GM06990 (cell line): Measurements from ENCODE around the gene IFI44.

Experiments used
- DNase-seq: peaks from one replicate; pipeline ENCODE4 v3.0.0-alpha.2; 2011; ENCODE audit not compliant: insufficient read length; ENCODE audit errors: extremely low read depth
- H3K27me3 ChIP-seq: replicated peaks from 2 replicates; pipeline ENCODE4 v1.6.0; 2011; ENCODE audit warnings: low read length; ENCODE audit not compliant: control insufficient read depth, insufficient read depth
- H3K36me3 ChIP-seq: 2 replicates; pipeline ENCODE4 v1.5.1; 2011; ENCODE audit warnings: low read length; ENCODE audit not compliant: control insufficient read depth, insufficient read depth
- H3K4me3 ChIP-seq: replicated peaks from 2 replicates; pipeline ENCODE4 v1.5.1; 2011; ENCODE audit warnings: low read depth, mild to moderate bottlenecking, control low read depth, low read length
- CTCF ChIP-seq: IDR thresholded peaks from 2 replicates; pipeline ENCODE4 v1.5.1; 2011; ENCODE audit warnings: low read length, control low read depth, mild to moderate bottlenecking, inconsistent platforms; ENCODE audit not compliant: insufficient read depth, poor library complexity, severe bottlenecking

The IFI44 gene

GRCh38 chr1:78620666-78621065, 29.0 kb upstream of the IFI44 start:
- TF ChIP-seq CTCF, result no peak
- Histone ChIP-seq H3K27me3 (no peaks in the 10 kb centered on the region), H3K4me3 (peak overlapping the region; percentile 86), H3K36me3 (no peaks in the 10 kb centered on the region; the same call in none of the 2 replicates)
- DNase-seq, result no peak

- peak overlapping the region; percentile 86 for H3K4me3 ChIP-seq
- no peak for DNase-seq
- no peaks in the 10 kb centered on the region for H3K27me3 ChIP-seq
Measured at GRCh38 chr1:78622548-78622947, 27.1 kb upstream of the IFI44 start.

GRCh38 chr1:78624035-78624434, 25.6 kb upstream of the IFI44 start:
- peak overlapping the region; percentile 86 for H3K4me3 ChIP-seq
- H3K36me3 ChIP-seq, result peaks cover 3% of the 10 kb centered on the region
- no peak for DNase-seq
- no peaks in the 10 kb centered on the region for H3K27me3 ChIP-seq
- TF ChIP-seq CTCF, result no peak

More at GRCh38 chr1:78622548-78622947, 27.1 kb upstream of the IFI44 start:
- no peak for TF ChIP-seq CTCF
- no peaks in the 10 kb centered on the region; the same call in none of the 2 replicates for H3K36me3 ChIP-seq

- no peak for TF ChIP-seq CTCF
- H3K27me3 ChIP-seq, result no peaks in the 10 kb centered on the region
- no peak overlapping the region for H3K4me3 ChIP-seq
- DNase-seq, result no peak
- H3K36me3 ChIP-seq, result peaks cover 3% of the 10 kb centered on the region
Measured at GRCh38 chr1:78627321-78627720, 22.3 kb upstream of the IFI44 start.

GRCh38 chr1:78630600-78630999, 19.0 kb upstream of the IFI44 start:
- Histone ChIP-seq H3K27me3 (no peaks in the 10 kb centered on the region), H3K4me3 (no peak overlapping the region), H3K36me3 (peaks cover 5% of the 10 kb centered on the region)
- DNase-seq, result no peak
- no peak for TF ChIP-seq CTCF

GRCh38 chr1:78633209-78633608, 16.4 kb upstream of the IFI44 start:
- TF ChIP-seq CTCF, result no peak
- no peak for DNase-seq

More at GRCh38 chr1:78633209-78633608, 16.4 kb upstream of the IFI44 start:
- H3K36me3 ChIP-seq, result peaks cover 5% of the 10 kb centered on the region
- H3K4me3 ChIP-seq, result no peak overlapping the region
- no peaks in the 10 kb centered on the region for H3K27me3 ChIP-seq
